HepG2 (cell line): ENCODE measurements around the gene IGF2BP3. TPM values are rescaled to one million over a fixed set of nuclear protein-coding genes. Genes with fewer than 3 reads are reported as not detected.

Experiments used
- ARNTL ChIP-seq: sonication (generic); formaldehyde crosslinking; IDR thresholded peaks from 2 replicates; pipeline ENCODE4 v1.4.0; 2020; ENCODE audit warnings: mild to moderate bottlenecking, missing genetic modification reagents
- BHLHE40 ChIP-seq: IDR thresholded peaks from 2 replicates; pipeline ENCODE4 v1.6.1; 2011; ENCODE audit warnings: low read length, improper control_type of control experiment
- ISL2 ChIP-seq: sonication (generic); formaldehyde crosslinking; IDR thresholded peaks from 2 replicates; pipeline ENCODE4 v1.5.0; 2020; ENCODE audit warnings: missing genetic modification reagents
- KAT7 ChIP-seq: IDR thresholded peaks from 2 replicates; pipeline ENCODE4 v1.6.1; 2018; ENCODE audit warnings: borderline replicate concordance, missing compliant biosample characterization
- NFIC ChIP-seq: IDR thresholded peaks from 2 replicates; pipeline ENCODE4 v1.6.1; 2012; ENCODE audit warnings: mild to moderate bottlenecking, low read length, inconsistent platforms
- RBM39 ChIP-seq: fragments of 200-400 bp; formaldehyde crosslinking; IDR thresholded peaks from one replicate; pipeline ENCODE4 v1.6.1; 2018; ENCODE audit warnings: antibody characterized with exemption, mild to moderate bottlenecking, low read depth, low read length; ENCODE audit not compliant: poor library complexity, severe bottlenecking
- SMARCC2 ChIP-seq: fragments of 450-650 bp; IDR thresholded peaks from 2 replicates; pipeline ENCODE4 v1.6.1; 2017; ENCODE audit warnings: antibody characterized with exemption, mild to moderate bottlenecking
- SP140L ChIP-seq: sonication (generic); formaldehyde crosslinking; IDR thresholded peaks from 2 replicates; pipeline ENCODE4 v1.4.0; 2020; ENCODE audit warnings: missing genetic modification reagents, borderline replicate concordance
- ZKSCAN5 ChIP-seq: sonication (generic); formaldehyde crosslinking; IDR thresholded peaks from 2 replicates; pipeline ENCODE4 v1.5.1; 2020; ENCODE audit warnings: mild to moderate bottlenecking, missing genetic modification reagents
- ZNF10 ChIP-seq: sonication (generic); formaldehyde crosslinking; IDR thresholded peaks from 2 replicates; pipeline ENCODE4 v1.4.0; 2020; ENCODE audit warnings: mild to moderate bottlenecking, low read depth, missing genetic modification reagents, borderline replicate concordance
- ZNF33B ChIP-seq: sonication (generic); formaldehyde crosslinking; IDR thresholded peaks from 2 replicates; pipeline ENCODE4 v1.5.1; 2020; ENCODE audit warnings: mild to moderate bottlenecking, missing genetic modification reagents
- ZNF577 ChIP-seq: sonication (generic); formaldehyde crosslinking; IDR thresholded peaks from 2 replicates; pipeline ENCODE4 v1.4.0; 2020; ENCODE audit warnings: mild to moderate bottlenecking, low read depth, missing genetic modification reagents, borderline replicate concordance
- ZNF781 ChIP-seq: sonication (generic); formaldehyde crosslinking; IDR thresholded peaks from 2 replicates; pipeline ENCODE4 v1.5.1; 2020; ENCODE audit warnings: borderline replicate concordance, mild to moderate bottlenecking, missing genetic modification reagents; ENCODE audit errors: not compliant biosample characterization
- polyA plus RNA-seq, 8 experiments: library from polyadenylated mRNA; depleted of rRNA in 3 of 8; stranded (reverse) in 7 of 8; unstranded in 1 of 8; fragments of >200 nt; fragmentation: Illumina TruSeq in 4 of 8; extraction: Trizol in 4 of 8; gene quantifications; 2 replicates each; pipeline versions ENCODE4 v1.2.1 to v1.2.3, GENCODE V29; 2011 to 2016; ENCODE audit warnings: low read depth in 4 of 8, missing spikeins in 1 of 8, mixed read lengths in 1 of 8; ENCODE audit not compliant: insufficient read depth in 1 of 8
- total RNA-seq, 5 experiments: library from RNA; depleted of rRNA; stranded (reverse); fragments of >200 nt; fragmentation: Illumina TruSeq; extraction: Trizol; gene quantifications; 2 replicates each; pipeline ENCODE4 v1.2.3, GENCODE V29; 2016; ENCODE audit warnings: low read depth in 1 of 5
- TF ChIP-seq, protein P1 (sequence below): sonication (generic); formaldehyde crosslinking; IDR thresholded peaks from one replicate; pipeline ENCODE4 v1.5.1; 2020; ENCODE audit warnings: mild to moderate bottlenecking, missing genetic modification reagents; ENCODE audit errors: not compliant biosample characterization
- TF ChIP-seq, protein P2 (sequence below): sonication (generic); formaldehyde crosslinking; IDR thresholded peaks from 2 replicates; pipeline ENCODE4 v1.4.0; 2020; ENCODE audit warnings: missing genetic modification reagents, borderline replicate concordance

IGF2BP3 gene
- total and polyA plus RNA-seq, 2 of the 13 experiments (the other 11 are each of a cell fraction or from before 2014, with no cell fraction given), result 37.7 to 39.5 TPM

DNA sequence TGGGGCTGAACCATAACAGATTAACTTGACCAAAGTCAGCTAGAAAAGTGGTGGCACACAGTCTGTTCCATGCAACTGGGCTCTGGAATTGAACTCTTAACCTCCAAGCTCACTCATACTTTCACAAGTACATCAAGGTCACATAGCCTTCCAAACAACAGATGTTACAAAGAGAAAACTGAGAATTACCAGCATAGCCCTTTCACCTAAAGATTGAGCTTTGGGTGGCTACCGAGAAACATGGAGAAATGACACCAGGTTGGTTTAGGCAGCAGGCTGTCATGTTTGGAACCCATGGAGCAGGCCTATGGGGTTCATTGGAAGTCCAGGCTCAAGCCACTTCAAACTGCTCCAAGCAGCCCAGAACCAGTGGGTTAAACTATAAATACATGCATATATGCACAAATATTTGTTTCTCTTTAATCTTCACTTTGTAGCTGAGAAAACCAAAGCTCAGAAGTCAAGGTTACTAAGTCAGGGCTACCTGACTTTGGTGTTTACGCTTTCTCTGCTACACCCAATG lies 112.1 kb downstream of the IGF2BP3 start (continued):
- peak; percentile 29; the same call in 1 of the 2 replicates for TF ChIP-seq NFIC
- TF ChIP-seq, protein P1, sequence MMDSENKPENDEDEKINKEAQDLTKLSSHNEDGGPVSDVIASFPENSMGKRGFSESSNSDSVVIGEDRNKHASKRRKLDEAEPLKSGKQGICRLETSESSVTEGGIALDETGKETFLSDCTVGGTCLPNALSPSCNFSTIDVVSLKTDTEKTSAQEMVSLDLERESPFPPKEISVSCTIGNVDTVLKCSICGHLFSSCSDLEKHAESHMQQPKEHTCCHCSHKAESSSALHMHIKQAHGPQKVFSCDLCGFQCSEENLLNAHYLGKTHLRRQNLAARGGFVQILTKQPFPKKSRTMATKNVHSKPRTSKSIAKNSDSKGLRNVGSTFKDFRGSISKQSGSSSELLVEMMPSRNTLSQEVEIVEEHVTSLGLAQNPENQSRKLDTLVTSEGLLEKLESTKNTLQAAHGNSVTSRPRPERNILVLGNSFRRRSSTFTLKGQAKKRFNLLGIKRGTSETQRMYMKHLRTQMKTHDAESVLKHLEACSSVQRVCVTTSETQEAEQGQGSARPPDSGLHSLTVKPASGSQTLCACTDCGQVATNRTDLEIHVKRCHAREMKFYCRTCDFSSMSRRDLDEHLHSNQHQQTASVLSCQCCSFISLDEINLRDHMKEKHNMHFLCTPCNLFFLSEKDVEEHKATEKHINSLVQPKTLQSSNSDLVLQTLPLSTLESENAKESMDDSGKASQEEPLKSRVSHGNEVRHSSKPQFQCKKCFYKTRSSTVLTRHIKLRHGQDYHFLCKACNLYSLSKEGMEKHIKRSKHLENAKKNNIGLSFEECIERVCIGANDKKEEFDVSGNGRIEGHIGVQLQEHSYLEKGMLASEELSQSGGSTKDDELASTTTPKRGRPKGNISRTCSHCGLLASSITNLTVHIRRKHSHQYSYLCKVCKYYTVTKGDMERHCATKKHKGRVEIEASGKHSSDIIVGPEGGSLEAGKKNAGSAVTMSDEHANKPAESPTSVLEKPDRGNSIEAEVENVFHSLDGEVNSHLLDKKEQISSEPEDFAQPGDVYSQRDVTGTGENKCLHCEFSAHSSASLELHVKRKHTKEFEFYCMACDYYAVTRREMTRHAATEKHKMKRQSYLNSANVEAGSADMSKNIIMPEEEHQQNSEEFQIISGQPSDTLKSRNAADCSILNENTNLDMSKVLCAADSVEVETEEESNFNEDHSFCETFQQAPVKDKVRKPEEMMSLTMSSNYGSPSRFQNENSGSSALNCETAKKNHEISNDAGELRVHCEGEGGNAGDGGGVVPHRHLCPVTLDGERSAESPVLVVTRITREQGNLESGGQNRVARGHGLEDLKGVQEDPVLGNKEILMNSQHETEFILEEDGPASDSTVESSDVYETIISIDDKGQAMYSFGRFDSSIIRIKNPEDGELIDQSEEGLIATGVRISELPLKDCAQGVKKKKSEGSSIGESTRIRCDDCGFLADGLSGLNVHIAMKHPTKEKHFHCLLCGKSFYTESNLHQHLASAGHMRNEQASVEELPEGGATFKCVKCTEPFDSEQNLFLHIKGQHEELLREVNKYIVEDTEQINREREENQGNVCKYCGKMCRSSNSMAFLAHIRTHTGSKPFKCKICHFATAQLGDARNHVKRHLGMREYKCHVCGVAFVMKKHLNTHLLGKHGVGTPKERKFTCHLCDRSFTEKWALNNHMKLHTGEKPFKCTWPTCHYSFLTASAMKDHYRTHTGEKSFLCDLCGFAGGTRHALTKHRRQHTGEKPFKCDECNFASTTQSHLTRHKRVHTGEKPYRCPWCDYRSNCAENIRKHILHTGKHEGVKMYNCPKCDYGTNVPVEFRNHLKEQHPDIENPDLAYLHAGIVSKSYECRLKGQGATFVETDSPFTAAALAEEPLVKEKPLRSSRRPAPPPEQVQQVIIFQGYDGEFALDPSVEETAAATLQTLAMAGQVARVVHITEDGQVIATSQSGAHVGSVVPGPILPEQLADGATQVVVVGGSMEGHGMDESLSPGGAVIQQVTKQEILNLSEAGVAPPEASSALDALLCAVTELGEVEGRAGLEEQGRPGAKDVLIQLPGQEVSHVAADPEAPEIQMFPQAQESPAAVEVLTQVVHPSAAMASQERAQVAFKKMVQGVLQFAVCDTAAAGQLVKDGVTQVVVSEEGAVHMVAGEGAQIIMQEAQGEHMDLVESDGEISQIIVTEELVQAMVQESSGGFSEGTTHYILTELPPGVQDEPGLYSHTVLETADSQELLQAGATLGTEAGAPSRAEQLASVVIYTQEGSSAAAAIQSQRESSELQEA (CRISPR knock-in tag), result no peak
- TF ChIP-seq ZNF781 (CRISPR knock-in tag), result no peak
- no peak for TF ChIP-seq BHLHE40
- TF ChIP-seq ZKSCAN5 (CRISPR knock-in tag), result no peak
- TF ChIP-seq SMARCC2, result no peak
- no peak for TF ChIP-seq ZNF33B
- no peak for TF ChIP-seq ZNF10 (CRISPR knock-in tag)
- no peak for TF ChIP-seq RBM39
- TF ChIP-seq SP140L (CRISPR knock-in tag), result no peak
- TF ChIP-seq, protein P2, sequence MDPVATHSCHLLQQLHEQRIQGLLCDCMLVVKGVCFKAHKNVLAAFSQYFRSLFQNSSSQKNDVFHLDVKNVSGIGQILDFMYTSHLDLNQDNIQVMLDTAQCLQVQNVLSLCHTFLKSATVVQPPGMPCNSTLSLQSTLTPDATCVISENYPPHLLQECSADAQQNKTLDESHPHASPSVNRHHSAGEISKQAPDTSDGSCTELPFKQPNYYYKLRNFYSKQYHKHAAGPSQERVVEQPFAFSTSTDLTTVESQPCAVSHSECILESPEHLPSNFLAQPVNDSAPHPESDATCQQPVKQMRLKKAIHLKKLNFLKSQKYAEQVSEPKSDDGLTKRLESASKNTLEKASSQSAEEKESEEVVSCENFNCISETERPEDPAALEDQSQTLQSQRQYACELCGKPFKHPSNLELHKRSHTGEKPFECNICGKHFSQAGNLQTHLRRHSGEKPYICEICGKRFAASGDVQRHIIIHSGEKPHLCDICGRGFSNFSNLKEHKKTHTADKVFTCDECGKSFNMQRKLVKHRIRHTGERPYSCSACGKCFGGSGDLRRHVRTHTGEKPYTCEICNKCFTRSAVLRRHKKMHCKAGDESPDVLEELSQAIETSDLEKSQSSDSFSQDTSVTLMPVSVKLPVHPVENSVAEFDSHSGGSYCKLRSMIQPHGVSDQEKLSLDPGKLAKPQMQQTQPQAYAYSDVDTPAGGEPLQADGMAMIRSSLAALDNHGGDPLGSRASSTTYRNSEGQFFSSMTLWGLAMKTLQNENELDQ (CRISPR knock-in tag), result no peak
- TF ChIP-seq KAT7 (CRISPR knock-in tag), result 0 out of 2 replicates have a peak, but pooled peaks have one; percentile 59
- TF ChIP-seq ISL2, result peak; percentile 74
- no peak for TF ChIP-seq ARNTL (CRISPR knock-in tag)
- no peak for TF ChIP-seq ZNF577 (CRISPR knock-in tag)
